Measurements from ENCODE around the gene PON2.
"Not testable (repeated sequence)": the region's sequence is repeated elsewhere in the genome, so short reads cannot be mapped to it uniquely, and the experiment has no call there.

Gene PON2

DNA sequence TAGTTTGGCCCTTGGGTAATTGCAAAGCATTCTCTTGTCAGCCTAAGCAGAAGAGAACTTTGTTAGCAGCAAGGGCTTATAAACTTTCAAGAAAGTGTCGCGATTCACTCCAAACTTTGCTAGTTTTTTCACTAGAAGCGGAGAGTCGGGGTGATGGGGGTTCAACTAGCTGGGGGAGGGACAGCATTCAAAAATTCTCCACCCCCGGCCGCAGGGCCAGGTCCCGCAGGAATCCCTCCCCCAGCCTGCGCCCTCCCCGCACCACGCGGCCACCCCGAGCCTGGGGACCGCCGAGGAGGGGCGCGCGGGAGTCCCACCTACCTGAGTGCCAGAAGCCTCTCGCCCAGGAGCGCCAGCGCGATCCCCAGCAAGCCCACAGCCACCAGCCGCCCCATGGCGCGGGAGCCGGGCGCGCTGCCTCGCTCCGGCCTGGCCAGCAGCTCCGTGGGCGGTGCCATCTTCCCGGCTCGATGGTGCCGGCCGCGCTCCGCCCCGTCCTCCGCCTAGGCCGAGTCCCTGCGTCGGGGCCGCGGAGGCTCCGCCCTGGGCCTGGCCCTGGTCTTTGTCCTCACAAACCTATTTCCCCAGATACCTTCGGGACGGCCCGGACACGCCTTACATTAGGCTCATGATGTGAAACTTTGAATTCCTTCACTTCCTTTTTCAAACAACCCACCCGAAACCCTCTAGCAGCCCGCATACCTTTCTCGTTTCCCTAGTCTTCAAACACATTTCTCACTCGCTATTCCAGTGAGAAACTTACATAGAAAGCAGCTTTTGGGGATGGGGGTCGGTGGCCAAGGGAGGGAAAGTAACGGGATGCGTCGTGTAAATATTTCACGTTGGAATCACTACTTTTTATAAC is at the start of gene PON2:
TSS of gene PON2 (minus strand) at position 472 of the 865 bp plus-strand sequence. CDS start at position 395, 77 bp downstream.
- DNase-seq, result peak; percentile 29

DNA sequence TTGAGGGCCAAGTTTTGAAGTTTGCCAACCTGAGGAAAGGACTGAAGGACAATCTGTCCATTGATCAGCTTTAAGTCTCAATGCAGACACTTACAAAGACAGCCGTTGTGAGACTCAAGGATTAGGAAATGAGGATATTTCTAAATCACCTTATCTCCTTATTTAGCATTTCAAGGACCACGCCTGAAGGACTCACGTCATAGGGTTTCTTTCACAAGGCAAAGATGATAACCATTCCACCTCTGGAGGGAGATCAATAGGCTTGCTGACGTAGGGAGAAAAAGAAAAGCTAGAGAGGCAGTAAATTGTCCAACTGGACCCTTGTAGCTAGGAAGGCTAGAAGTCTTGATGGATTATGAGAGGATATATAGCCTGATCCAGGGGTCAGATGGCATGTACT is 47.6 kb upstream of the PON2 start:
- no peak for DNase-seq

DNA sequence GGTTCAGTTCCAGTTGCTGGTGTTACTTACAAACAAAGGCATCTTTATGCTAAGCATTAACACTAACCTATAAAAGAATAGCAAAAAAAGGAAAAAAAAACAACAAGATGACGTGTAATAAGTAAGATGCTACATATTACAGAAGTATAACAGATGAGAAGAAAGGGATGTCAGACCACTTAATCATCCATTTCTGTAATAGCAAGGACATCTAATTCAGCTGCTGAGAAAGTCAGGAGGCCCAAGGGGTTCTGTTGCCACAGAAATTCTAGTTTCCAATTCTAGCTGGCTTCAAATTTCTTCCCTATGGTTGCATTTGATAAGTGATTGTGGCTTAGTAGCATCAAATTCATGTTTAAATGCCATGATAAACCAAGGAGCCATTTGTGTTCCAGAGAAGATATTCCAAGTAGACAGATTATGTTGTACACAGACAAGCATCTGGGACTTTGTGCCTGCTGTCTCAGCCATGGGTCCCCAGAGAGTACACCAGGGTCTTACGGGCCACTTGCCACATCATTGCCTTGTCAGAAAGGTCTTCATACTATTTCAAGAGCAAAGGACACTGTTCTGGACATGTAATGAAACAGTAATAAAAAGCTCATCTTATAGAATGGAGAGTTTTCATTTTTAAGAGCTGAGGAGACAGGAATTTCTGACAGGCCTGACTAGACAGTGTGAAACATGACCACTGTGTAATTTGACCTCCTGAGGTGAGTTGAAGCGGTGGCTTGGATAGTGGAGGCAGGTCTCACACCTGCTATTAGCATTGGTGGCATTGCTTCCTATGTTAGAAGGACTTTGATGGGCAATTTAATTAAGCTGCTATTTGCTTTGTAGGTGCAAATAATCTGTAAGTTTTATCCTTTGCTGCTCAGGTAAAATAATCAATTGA is 46.7 kb upstream of the PON2 start:
- DNase-seq, result no peak

DNA sequence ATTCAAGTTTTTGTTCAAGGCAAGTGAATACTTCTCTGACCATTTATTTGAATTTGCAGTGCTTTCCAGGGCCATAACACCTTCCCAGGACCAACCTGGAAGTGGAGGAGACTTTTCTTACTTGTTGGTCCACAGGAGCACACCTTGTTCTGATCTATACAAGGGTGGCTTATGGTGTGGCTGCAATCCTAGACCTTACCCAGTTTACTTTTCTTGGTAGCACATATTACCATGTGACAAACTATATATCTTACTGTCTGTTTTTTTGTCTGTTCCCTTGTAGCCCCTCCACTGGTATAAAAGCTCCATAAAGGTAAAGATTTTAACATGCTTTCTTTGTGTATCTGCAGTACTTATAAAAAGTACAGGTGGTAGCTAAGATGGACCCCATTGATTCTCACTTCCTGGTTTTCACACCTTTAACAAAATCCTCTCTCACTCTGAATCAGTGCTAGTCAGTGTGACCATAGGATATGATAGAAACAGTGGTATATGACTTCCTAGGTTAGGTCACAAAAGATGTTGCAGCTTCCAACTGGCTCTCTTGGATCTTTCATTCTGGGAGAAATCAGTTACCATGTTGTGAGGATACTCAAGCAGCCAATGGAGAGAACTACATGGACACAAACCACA is 45.3 kb upstream of the PON2 start:
- DNase-seq, result no peak

DNA sequence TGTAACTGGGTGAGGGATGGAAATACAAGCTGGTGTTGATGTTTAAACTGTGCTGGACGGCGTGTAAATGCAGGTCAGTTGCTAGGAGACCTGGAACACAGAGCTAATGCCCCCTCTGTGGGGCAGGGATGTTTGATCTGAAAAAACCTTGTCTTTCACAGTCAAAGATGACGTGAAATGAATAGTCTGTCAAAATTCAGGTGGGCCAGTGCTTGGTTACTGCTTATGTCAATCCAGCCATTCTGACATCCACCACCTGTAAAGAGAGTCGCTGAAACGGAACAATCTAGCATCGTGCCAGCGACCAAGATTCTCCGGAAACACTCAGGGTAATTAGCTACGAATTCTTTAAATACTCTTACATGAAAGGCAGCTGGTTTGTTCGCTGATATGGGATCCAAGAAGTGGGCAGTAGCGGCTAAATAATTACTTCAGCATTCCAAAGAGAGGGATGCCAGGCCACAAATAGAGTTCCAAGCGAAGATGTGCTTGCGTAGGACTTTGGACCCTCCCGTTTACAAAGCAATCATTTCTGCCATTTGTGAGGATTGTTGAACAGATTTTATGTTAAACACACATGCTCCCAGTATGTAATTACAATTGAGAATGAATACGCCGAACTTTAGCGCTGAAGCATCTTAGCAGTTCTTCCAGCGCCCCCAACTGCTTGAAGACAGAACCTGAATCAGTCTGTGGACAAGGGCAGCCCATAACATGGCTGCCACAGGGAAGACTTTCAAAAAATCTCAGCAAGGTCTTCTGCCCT is 43.6 kb upstream of the PON2 start:
- DNase-seq, result peak; percentile 38

DNA sequence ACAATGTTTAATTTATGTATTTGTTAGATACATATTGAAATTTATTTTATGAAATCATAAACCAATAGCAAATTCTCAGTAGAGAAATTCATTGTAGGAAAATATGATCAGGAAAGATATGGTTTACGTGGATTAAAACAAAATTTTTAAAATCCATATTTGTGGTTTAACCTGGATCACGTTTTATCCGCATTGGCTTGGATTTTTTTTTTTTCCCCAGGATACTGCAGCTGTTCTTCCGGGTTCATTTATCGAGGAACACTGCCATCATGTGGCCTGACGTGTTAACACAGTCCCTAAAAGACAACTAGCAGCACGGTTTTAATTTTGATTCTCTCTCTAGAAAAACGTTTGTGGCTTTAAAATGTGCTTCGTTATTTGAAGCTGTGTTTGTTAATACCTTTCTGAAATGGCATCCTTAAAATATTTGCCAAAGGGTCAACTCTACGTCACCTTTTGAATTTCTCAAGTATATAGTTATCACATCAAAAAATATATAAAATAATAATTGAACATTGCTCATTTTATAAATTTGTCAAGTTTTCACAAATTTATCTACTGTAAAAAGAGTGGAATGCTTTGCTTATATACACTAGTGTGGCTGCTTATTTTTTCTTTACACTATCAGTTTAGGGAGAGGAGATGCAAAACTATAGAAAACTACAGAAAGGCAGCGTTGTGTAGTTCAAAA is 42.2 kb upstream of the PON2 start:
- peak; percentile 47 for DNase-seq

DNA sequence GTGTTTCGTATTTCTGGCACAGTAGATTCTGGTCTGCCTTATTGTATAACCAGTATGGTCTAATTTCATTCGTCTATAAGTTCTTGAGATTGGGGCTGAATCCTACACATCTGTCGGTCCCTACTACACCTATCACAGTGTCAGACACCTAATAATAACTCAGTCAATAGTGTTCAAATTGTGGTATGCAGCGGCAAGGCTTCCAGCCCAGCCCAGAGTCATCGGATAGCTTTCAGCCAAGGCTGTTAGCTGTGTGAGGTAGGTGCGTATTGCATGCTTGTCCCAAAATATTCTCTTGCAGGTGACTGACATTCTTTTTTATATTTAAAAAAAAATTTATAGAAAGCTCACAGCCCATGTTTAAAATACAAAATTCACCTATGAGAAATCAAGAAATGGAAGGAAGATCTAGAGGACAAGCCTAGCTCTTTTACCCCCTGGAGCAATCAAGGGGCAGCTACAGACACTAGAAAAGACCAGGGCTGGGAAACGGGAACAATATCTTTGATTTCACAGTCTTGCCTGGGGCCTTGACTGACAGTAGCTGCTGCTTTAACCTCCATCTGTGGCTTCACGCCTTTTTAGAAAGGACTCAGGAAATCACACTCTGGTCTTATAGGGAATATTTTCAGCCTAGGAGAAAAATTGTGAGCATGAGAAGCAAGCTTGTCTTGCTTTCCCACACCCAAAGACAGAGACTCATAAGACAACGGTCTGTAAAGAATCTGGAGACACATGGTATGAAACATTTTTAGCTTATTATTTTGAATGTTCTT is 41.4 kb upstream of the PON2 start:
- no peak for DNase-seq

DNA sequence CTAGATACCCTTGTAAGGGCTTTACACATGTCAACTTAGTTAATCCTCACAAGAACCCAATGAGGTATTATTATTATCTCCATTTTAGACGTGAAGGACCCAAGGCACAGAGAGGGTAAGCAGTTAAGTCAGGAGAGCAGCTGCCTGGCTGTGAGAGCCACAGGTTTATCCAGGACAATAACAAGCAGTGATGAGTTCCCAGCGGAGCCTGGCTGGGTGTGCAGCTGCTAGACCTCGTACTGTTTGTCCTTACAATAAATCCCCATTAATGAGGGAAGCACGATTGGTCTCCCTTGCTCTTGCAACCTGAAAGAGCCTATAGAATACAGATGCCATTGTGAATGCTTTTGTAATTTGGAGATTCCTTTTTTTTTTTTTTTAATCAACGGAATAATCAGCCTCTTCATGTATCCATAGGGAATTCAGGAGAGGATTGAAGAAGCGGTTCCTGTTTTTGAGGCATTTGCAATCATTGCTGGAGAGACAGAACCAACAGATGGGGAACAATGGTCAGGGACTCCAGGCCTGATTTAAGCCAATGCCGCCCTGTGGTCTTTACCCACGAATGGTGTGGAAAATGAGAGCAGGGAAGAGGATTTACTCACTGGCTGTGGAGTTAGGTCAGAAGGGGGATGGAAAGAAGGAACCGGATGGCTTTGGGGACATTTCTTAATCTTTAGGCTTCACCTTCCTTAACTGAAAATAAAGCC is 38.6 kb upstream of the PON2 start:
- DNase-seq, result peak; percentile 14

DNA sequence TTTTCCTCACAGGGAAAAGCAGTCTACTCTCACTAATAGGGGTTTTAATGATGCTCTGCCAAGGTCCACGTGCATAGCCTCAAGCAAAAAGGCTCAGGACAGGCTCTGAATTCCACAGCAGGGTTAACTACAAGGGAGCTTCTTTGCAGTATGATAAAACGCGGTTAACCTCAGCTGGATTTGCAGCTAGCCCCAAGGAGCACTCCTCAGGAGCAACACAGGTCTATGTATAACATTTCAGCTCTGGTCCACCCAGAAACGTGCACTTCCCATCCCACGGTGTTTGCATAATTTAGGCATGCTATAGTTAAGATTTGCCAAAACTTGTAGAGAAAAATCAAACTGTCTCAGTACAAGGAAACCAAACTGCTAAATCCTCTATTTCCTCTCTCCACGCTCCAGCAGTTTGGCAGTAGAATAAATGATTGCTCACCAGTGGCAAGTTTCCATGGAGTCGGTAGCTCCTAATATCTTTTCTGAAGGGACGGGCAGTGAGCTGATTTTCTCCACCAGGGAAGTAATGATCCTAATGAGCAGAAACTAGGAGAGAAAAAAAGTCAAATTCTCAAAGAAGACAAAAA is 37.8 kb upstream of the PON2 start:
- DNase-seq, result peak; percentile 84

DNA sequence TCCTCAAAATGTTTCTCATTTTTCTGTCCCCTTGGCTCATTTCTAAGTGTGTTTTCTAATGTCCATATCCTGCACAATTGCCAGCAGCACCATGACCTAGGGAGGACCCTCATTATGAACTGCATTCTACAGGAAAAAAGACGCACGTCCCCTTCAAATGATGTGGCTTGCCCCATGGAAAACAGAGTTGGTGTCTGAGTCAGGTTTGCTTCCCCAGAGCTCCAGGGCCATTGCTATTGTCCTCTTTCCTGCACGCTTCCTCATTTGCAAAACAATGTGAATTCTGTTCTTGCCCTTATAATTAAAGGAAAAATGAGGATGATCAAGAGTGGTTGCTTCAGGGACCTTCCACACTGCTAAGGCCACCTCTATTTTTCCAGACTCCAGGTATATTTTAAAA is 36.2 kb upstream of the PON2 start:
- DNase-seq, result no peak

DNA sequence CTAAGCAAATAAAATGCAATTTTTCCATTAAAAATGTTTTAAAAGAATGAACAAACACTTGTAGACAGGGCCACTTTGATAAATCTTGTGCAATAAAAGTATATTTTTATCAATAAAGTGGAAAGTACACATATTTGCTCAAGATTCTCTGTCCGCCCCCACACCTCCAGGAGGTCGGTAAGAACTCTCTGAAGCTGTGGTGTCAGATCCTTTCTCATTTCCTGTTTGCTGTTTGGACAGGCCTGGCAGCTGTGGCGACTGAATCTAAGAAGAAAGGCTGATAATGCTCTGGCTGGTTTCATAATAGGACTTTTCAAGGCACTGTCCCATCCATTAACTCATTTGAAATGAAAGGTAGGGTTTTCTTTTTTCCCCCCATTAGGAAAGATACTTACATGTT is 35.6 kb upstream of the PON2 start:
- DNase-seq, result no peak

DNA sequence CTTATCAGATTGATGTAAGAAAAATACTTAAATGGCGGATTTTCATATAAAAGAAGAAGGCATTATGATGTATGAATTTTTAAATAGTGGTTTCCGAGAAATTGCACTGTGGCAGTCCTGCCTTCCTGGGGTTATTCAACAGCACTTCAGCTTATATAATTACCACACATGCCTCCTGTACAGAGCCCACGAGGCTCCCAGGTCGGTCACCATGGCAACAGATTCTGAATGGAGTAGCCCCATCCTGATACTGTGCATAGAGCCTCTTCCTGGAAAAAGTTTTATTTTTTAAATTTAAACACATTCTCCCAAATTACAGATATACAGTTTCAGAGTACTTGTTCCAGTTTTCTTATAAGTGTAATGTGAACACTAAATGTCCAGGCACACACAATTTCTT is 35.0 kb upstream of the PON2 start:
- DNase-seq, result no peak

DNA sequence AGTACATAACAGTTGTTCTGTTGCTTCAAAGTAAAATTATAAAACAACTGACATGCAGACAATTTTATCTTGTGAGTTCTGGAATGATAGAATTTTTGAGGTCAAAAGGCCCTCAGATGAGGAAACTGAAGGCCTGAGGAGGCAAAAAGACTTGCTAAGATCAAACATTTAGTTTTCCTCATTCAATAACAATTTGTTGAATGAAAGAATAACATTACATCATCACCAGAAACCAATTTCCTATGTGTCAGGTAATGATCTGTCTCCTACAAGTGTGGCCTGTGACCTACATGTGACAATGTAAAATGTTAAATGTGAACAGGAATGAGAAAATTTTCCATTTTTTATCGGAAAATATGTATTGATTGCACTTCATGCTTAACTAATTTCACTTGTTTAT is 34.4 kb upstream of the PON2 start:
- no peak for DNase-seq

DNA sequence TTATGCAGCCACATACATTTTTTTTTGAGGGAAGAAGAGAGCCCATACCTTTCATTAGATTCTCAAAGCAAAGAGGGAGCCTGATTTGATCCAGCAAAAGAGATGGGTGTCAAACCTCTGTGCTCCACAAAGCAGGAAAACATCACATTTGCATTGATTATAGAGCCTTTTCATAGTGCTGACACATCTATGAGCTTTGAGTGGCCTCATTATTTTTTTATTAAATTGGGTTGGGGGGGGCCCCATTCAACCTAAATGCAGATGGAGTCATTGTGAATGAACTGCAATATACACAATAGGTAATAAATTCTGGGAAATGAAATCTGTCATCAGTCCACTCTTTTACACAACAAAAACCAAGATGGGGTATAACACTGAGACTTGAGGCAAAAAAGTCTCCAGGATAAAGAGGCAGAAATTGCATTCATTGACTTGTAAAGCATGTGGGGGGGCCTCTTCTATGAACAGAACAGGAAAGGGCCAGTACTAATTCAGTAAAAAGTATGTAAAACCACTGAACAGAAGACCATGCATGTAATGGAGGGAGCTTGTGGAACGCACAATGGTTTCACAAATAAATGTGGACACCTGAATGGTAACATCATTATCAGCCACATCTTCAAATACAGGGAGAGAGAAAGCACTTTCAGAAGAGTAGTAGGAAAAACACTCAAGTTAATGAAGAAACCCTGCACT is 33.2 kb upstream of the PON2 start:
- no peak for DNase-seq

DNA sequence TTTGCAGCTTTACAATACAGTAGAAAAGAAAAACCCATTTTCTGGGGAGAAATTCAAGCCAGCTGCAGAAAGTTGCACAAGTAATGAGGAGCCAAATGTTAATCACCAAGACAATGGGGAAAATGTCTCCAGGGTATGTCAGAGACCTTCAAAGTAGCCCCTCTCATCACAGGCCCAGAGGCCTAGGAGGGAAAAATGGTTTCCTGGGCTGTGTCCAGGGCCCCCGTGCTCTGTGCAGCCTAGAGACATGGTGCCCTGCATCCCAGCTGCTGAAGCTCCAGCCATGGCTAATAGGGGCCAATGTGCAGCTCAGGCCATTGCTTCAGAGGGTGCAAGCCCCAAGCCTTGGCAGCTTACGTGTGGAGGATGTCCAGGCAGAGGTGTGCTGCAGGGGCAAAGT is 25.8 kb upstream of the PON2 start:
- DNase-seq, result not testable (repeated sequence)

DNA sequence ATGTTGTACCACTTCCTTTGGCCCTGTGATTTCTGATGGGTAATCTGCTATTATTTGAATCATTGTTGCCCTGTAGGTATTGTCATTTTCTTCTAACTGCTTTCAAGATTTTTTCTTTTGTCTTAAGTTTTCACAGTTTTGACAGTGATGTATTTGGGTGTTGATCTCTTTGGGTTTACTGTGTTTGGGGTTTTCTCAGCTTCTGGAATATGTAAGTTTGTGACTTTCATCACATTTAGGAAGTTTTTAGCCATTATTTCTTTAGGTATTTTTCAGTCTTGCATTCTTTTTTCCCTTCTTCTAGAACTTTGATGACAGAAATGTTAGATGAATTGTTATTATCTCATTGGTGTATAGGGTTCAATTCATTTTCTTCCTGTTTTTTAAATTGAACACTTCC is 23.1 kb upstream of the PON2 start:
- DNase-seq, result no peak

DNA sequence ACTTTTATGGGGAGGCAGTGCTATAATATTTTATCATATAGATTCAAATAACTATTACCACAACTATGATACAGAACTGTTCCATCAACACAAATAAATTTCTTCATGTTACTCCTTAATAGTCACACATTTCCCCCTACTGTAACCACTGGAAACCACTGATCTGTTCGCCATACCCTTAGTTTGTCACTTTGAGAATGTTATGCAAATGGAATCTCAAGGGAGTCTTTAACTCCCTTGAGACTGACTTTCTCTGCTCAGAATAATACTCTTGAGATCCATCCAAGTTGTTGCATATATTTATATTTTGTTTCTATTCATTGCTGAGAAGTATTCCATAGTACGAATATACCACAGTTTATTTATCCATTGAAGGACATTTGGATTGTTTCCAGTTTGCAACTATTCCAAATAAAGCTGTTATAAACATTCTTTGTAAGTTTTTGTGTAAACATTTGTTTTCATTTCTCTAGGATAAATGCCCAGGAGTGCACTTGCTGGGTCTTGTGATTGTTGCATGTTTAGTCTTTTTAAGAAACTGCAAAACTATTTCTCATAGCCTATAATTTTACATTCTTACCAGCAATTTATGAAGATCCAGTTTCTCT is 19.7 kb upstream of the PON2 start:
- no peak for DNase-seq

DNA sequence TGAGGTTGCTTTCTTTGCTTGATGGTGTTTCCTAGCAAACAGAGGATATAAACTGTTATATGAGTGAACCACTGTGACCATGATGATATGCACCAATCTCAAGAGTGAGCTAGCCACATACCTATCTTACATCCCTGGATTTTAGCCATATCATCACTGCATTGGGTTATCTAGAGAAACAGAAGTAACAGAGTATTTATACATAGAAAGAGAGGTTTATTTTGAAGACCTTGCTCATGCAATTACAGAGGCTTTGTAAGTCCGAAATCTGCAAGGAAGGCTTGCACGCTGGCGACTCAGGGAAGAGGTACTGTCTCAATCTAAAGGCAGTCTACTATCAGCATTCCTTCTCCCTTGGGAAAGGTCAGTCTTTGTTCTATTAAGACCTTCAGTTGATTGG is 11.8 kb upstream of the PON2 start:
- DNase-seq, result no peak

DNA sequence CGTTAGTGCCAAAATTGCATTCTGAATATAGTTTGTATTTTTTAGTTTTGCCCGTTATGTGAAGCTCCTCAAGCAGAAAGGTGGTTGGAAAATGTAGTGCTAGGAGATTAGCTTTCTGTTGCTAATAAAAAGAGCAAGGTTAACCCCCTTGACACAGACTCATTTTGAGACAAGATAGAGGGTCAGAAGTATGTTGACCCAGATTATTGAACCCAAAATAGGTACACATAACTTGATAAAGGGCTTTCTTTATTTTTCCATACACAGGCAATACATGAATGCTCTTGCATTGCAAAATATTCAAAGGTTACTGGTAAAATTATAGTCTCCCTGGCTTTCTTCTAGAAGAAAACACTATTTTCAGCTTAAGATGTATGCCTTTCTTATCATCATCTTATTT is 10.0 kb upstream of the PON2 start:
- no peak for DNase-seq
